GM18508 (cell line): ENCODE measurements around the gene FOXP1.

Experiments
- ATAC-seq: cut with Tn5 transposase; IDR thresholded peaks from one replicate; pipeline ENCODE4 v1.9.1; 2021; ENCODE audit warnings: moderate number of reproducible peaks; ENCODE audit not compliant: insufficient read depth, unreplicated experiment

FOXP1 gene

GRCh38 chr3:71255498-71255897, 328.0 kb downstream of the FOXP1 start:
- ATAC-seq: no peak

GRCh38 chr3:71254281-71255057, 329.1 kb downstream of the FOXP1 start:
- ATAC-seq: no peak

GRCh38 chr3:71253169-71253568, 330.4 kb downstream of the FOXP1 start:
- ATAC-seq: no peak

- no peak for ATAC-seq
Measured at GRCh38 chr3:71252466-71252865, 331.1 kb downstream of the FOXP1 start.

- ATAC-seq: no peak
Measured at GRCh38 chr3:71251156-71251775, 332.3 kb downstream of the FOXP1 start.

GRCh38 chr3:71250026-71250425, 333.5 kb downstream of the FOXP1 start:
- ATAC-seq: no peak

GRCh38 chr3:71247958-71248335, 335.6 kb downstream of the FOXP1 start:
- no peak for ATAC-seq

- ATAC-seq: no peak
Measured at GRCh38 chr3:71247221-71247957, 336.1 kb downstream of the FOXP1 start.

- no peak for ATAC-seq
Measured at GRCh38 chr3:71245971-71246880, 337.3 kb downstream of the FOXP1 start.

GRCh38 chr3:71244826-71245488, 338.6 kb downstream of the FOXP1 start:
- no peak for ATAC-seq

GRCh38 chr3:71244153-71244825, 339.2 kb downstream of the FOXP1 start:
- no peak for ATAC-seq

GRCh38 chr3:71243229-71243628, 340.3 kb downstream of the FOXP1 start:
- ATAC-seq: no peak

GRCh38 chr3:71241981-71242560, 341.5 kb downstream of the FOXP1 start:
- ATAC-seq: no peak

- ATAC-seq: no peak
Measured at GRCh38 chr3:71241246-71241901, 342.2 kb downstream of the FOXP1 start.

- no peak for ATAC-seq
Measured at GRCh38 chr3:71240034-71240433, 343.5 kb downstream of the FOXP1 start.

- no peak for ATAC-seq
Measured at GRCh38 chr3:71238355-71238757, 345.2 kb downstream of the FOXP1 start.

- no peak for ATAC-seq
Measured at GRCh38 chr3:71237672-71238071, 345.9 kb downstream of the FOXP1 start.

- ATAC-seq: no peak
Measured at GRCh38 chr3:71235846-71236245, 347.7 kb downstream of the FOXP1 start.
